Measurements from ENCODE around the gene PTCH2.
"Not testable (repeated sequence)": the region's sequence is repeated elsewhere in the genome, so short reads cannot be mapped to it uniquely, and the experiment has no call there.

PTCH2 gene

GRCh38 chr1:44827197-44828002 lies 15.7 kb downstream of the PTCH2 start:
- TF ChIP-seq CTCF (IDR thresholded peaks at IDR 0.05; ENCODE audit: low read depth, low read length, missing control alignments) = no peak

GRCh38 chr1:44826375-44827196 lies 16.5 kb downstream of the PTCH2 start:
- DNase-seq (ENCODE audit: low read depth) = no peak
- no peak overlapping the region for H3K4me3 ChIP-seq (ENCODE audit: low read depth, low read length)
- TF ChIP-seq CTCF (IDR thresholded peaks at IDR 0.05; ENCODE audit: low read depth, low read length, missing control alignments) = no peak
- in situ Hi-C loops (cut with HindIII; ENCODE audit: low sequenced_read_pairs) = no loop called here

More at GRCh38 chr1:44827197-44828002, 15.7 kb downstream of the PTCH2 start:
- H3K4me3 ChIP-seq (ENCODE audit: low read depth, low read length) = no peak overlapping the region
- in situ Hi-C loops (cut with HindIII; ENCODE audit: low sequenced_read_pairs) = no loop called here
- DNase-seq (ENCODE audit: low read depth) = no peak

GRCh38 chr1:44824392-44824791 lies 18.7 kb downstream of the PTCH2 start:
- DNase-seq (ENCODE audit: low read depth); H3K4me3 ChIP-seq (ENCODE audit: low read depth, low read length); in situ Hi-C loops (cut with HindIII; ENCODE audit: low sequenced_read_pairs): not testable (repeated sequence)

- DNase-seq (ENCODE audit: low read depth) = no peak
- no peak for TF ChIP-seq CTCF (IDR thresholded peaks at IDR 0.05; ENCODE audit: low read depth, low read length, missing control alignments)
- H3K4me3 ChIP-seq (ENCODE audit: low read depth, low read length) = no peak overlapping the region
- in situ Hi-C loops (cut with HindIII; ENCODE audit: low sequenced_read_pairs) = no loop called here
Measured at GRCh38 chr1:44822981-44823451, 20.0 kb downstream of the PTCH2 start.

GRCh38 chr1:44822131-44822701 lies 20.8 kb downstream of the PTCH2 start:
- DNase-seq (ENCODE audit: low read depth) = no peak
- H3K4me3 ChIP-seq (ENCODE audit: low read depth, low read length) = no peak overlapping the region
- no peak for TF ChIP-seq CTCF (IDR thresholded peaks at IDR 0.05; ENCODE audit: low read depth, low read length, missing control alignments)
- in situ Hi-C loops (cut with HindIII; ENCODE audit: low sequenced_read_pairs) = no loop called here

GRCh38 chr1:44821240-44821715 lies 21.8 kb downstream of the PTCH2 start:
- TF ChIP-seq CTCF (IDR thresholded peaks at IDR 0.05; ENCODE audit: low read depth, low read length, missing control alignments) = no peak
- in situ Hi-C loops (cut with HindIII; ENCODE audit: low sequenced_read_pairs) = no loop called here
- no peak overlapping the region for H3K4me3 ChIP-seq (ENCODE audit: low read depth, low read length)
- DNase-seq (ENCODE audit: low read depth) = no peak
